Thyroid gland (tissue), 4 donors: ENCODE measurements around the gene ASPSCR1.

Source experiments
- CTCF ChIP-seq, 6 experiments: fragments of 200-600 bp in 3 of 6; fragments of 450-650 bp in 3 of 6; sonication (generic) in 3 of 6; IDR thresholded peaks; one replicate each; pipeline ENCODE4 v1.5.1; 2016 to 2019; ENCODE audit warnings: antibody characterized with exemption in 6 of 6, mild to moderate bottlenecking in 2 of 6, inconsistent platforms in 1 of 6, moderate library complexity in 1 of 6
- POLR2A ChIP-seq, 2 donors: fragments of 450-650 bp; IDR thresholded peaks; one replicate each; pipeline ENCODE4 v1.6.1; 2017; ENCODE audit warnings: antibody characterized with exemption in 2 of 2, mild to moderate bottlenecking in 2 of 2, moderate library complexity in 1 of 2

GRCh38 chr17:81931189-81931556 is 46.3 kb upstream of the ASPSCR1 start:
- TF ChIP-seq CTCF (IDR thresholded peaks at IDR 0.05): no peak
- no peak for TF ChIP-seq POLR2A (IDR thresholded peaks at IDR 0.05)
